ENCODE measurements around the gene LGALS9.

LGALS9 gene

DNA sequence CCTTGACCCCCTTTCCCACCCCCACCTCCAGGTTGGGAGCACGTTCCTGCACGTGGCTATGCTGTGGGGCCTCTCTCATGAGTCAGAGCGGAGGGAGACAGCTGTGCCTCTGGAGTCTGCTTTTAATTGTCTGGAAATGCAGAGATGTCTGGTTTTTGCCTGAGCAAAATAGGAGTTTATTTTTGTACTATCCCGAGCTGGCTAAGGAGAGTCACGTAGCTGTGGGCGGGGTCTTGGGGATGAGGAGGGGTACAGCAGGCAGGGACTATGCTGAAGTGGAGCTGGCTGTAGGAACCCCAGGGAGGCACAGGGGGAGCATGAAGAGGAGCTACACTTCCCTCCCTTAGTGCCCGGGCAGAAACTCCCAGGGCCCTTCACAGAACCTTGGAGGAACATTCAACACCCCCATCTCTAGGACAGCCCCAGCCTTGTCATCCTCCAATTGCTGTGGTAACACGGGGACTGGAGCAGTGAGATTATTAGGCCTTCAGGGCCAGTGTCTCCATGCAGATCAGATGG lies 44.7 kb upstream of the LGALS9 start:
- Histone ChIP-seq H2AFZ (ENCODE audit: low read depth, low read length) (no peak overlapping the region), H3K9me3 (ENCODE audit: insufficient read depth, low read length) (no peaks in the 10 kb centered on the region), H3K27me3 (ENCODE audit: low read depth, low read length) (peaks cover 19% of the 10 kb centered on the region), H3K9ac (ENCODE audit: low read length) (no peak overlapping the region), H3K4me3 (ENCODE audit: low read length) (no peak overlapping the region), H3K27ac (ENCODE audit: low read length) (no peak overlapping the region), H3K4me2 (ENCODE audit: low read length) (no peak overlapping the region), H4K20me1 (ENCODE audit: insufficient read depth, low read length) (no peaks in the 10 kb centered on the region; the same call in 1 of the 2 replicates), H3K36me3 (replicated peaks; ENCODE audit: low read depth, low read length) (no peaks in the 10 kb centered on the region), H3K4me1 (ENCODE audit: low read length) (peaks cover 8% of the 10 kb centered on the region), H3K79me2 (ENCODE audit: low read length) (no peaks in the 10 kb centered on the region)
- TF ChIP-seq, protein P1, sequence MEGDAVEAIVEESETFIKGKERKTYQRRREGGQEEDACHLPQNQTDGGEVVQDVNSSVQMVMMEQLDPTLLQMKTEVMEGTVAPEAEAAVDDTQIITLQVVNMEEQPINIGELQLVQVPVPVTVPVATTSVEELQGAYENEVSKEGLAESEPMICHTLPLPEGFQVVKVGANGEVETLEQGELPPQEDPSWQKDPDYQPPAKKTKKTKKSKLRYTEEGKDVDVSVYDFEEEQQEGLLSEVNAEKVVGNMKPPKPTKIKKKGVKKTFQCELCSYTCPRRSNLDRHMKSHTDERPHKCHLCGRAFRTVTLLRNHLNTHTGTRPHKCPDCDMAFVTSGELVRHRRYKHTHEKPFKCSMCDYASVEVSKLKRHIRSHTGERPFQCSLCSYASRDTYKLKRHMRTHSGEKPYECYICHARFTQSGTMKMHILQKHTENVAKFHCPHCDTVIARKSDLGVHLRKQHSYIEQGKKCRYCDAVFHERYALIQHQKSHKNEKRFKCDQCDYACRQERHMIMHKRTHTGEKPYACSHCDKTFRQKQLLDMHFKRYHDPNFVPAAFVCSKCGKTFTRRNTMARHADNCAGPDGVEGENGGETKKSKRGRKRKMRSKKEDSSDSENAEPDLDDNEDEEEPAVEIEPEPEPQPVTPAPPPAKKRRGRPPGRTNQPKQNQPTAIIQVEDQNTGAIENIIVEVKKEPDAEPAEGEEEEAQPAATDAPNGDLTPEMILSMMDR (IDR thresholded peaks at IDR 0.05; ENCODE audit: low read depth, low read length), result no peak
- TF ChIP-seq EZH2phosphoT487 (IDR thresholded peaks at IDR 0.05; ENCODE audit: low read depth), result no peak

DNA sequence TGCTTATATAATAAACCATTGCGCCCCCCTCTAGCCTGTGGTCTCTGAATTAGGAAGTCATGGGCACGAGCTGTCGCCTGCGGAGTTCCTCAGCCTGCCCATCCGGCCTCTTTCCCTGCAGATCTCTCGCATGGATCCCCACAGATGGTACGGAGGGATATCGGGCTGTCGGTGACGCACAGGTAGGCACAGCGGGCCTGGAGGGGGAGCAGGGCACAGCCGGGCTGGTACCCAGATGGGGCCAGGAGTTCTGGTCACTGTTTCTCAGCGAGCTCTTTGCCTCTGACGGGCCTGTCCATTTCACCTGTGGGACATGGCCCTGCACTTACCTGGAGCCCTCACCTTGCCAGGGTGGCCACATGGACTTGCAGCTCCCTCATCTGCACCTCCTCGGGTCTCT lies 42.6 kb upstream of the LGALS9 start:
- H2AFZ ChIP-seq (ENCODE audit: low read depth, low read length), result no peak overlapping the region
- no peak overlapping the region for H3K4me3 ChIP-seq (ENCODE audit: low read length)
- no peaks in the 10 kb centered on the region for H3K79me2 ChIP-seq (ENCODE audit: low read length)
- H3K9ac ChIP-seq (ENCODE audit: low read length), result no peak overlapping the region
- H3K27me3 ChIP-seq (ENCODE audit: low read depth, low read length), result peaks cover 34% of the 10 kb centered on the region
- TF ChIP-seq EZH2phosphoT487 (IDR thresholded peaks at IDR 0.05; ENCODE audit: low read depth), result no peak
- TF ChIP-seq, protein P1 (IDR thresholded peaks at IDR 0.05; ENCODE audit: low read depth, low read length), result no peak
- H3K4me2 ChIP-seq (ENCODE audit: low read length), result no peak overlapping the region
- H3K9me3 ChIP-seq (ENCODE audit: insufficient read depth, low read length), result no peaks in the 10 kb centered on the region
- H3K4me1 ChIP-seq (ENCODE audit: low read length), result peaks cover 8% of the 10 kb centered on the region
- no peak overlapping the region for H3K27ac ChIP-seq (ENCODE audit: low read length)
- H4K20me1 ChIP-seq (ENCODE audit: insufficient read depth, low read length), result no peaks in the 10 kb centered on the region; the same call in 1 of the 2 replicates
- no peaks in the 10 kb centered on the region for H3K36me3 ChIP-seq (replicated peaks; ENCODE audit: low read depth, low read length)

DNA sequence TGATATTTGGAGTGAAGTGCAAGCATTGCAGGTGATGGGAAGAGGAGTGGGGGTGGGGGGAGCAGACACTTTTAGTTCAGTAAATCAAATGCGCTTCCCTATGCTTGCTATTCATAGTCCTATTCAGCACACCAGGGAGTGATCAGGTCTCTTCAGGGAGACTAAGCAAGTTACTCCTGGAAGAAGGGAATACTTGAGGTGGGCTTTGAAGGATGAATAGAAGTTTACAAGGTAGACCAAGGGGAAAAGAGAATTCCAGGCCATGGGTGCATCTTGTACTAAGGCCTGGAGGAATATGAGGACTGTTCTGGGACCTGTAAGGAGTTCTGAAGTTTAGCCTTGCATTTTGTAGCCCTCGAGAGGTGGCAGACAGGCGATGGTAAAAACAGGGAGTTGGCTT lies 40.1 kb upstream of the LGALS9 start:
- Histone ChIP-seq H3K36me3 (replicated peaks; ENCODE audit: low read depth, low read length) (no peaks in the 10 kb centered on the region), H3K27me3 (ENCODE audit: low read depth, low read length) (peaks cover 39% of the 10 kb centered on the region), H3K9ac (ENCODE audit: low read length) (no peak overlapping the region), H3K4me3 (ENCODE audit: low read length) (no peak overlapping the region), H4K20me1 (ENCODE audit: insufficient read depth, low read length) (no peaks in the 10 kb centered on the region; the same call in 1 of the 2 replicates), H3K4me2 (ENCODE audit: low read length) (no peak overlapping the region), H3K27ac (ENCODE audit: low read length) (no peak overlapping the region), H2AFZ (ENCODE audit: low read depth, low read length) (no peak overlapping the region), H3K79me2 (ENCODE audit: low read length) (no peaks in the 10 kb centered on the region), H3K4me1 (ENCODE audit: low read length) (no peaks in the 10 kb centered on the region), H3K9me3 (ENCODE audit: insufficient read depth, low read length) (no peaks in the 10 kb centered on the region)
- TF ChIP-seq, protein P1 (IDR thresholded peaks at IDR 0.05; ENCODE audit: low read depth, low read length), result no peak
- no peak for TF ChIP-seq EZH2phosphoT487 (IDR thresholded peaks at IDR 0.05; ENCODE audit: low read depth)

DNA sequence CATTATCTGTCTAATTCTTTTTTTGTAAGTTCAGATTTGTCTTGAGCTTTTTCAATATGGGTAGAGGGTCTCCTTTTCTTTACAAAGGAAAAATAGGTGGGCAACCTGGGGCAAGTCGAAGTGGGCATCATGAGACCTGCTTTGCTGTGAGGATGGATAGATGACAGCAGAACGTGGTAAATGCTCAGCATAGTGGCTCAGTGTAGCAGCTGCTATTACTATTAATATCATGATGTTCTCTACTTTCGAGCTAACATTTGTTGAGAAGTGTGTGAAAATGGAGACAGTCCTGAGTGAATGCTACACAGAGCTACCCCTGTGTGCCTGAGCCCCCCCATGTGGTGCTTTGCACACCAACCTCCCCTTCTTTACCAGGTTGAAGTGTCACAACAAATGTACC lies 39.0 kb upstream of the LGALS9 start:
- H3K9ac ChIP-seq (ENCODE audit: low read length), result no peak overlapping the region
- H3K4me1 ChIP-seq (ENCODE audit: low read length), result no peaks in the 10 kb centered on the region
- no peak overlapping the region for H3K27ac ChIP-seq (ENCODE audit: low read length)
- no peak overlapping the region for H2AFZ ChIP-seq (ENCODE audit: low read depth, low read length)
- no peak overlapping the region for H3K4me2 ChIP-seq (ENCODE audit: low read length)
- H4K20me1 ChIP-seq (ENCODE audit: insufficient read depth, low read length), result no peaks in the 10 kb centered on the region; the same call in 1 of the 2 replicates
- H3K4me3 ChIP-seq (ENCODE audit: low read length), result no peak overlapping the region
- TF ChIP-seq, protein P1 (IDR thresholded peaks at IDR 0.05; ENCODE audit: low read depth, low read length), result no peak
- no peak for TF ChIP-seq EZH2phosphoT487 (IDR thresholded peaks at IDR 0.05; ENCODE audit: low read depth)
- H3K36me3 ChIP-seq (replicated peaks; ENCODE audit: low read depth, low read length), result no peaks in the 10 kb centered on the region
- H3K9me3 ChIP-seq (ENCODE audit: insufficient read depth, low read length), result no peaks in the 10 kb centered on the region
- peaks cover 39% of the 10 kb centered on the region for H3K27me3 ChIP-seq (ENCODE audit: low read depth, low read length)
- no peaks in the 10 kb centered on the region for H3K79me2 ChIP-seq (ENCODE audit: low read length)
